NCI-H524 (cell line): ENCODE data around the gene SH3YL1.

Experiments
- DNase-seq, 2 experiments: peaks; one replicate each; lab custom pipeline; 2025; lab: John Stamatoyannopoulos, UW

Gene SH3YL1

GRCh38 chr2:223971-224760 lies 39.7 kb downstream of the SH3YL1 start:
- no peak for DNase-seq

- DNase-seq, result no peak
Observed at GRCh38 chr2:223451-223850, 40.4 kb downstream of the SH3YL1 start.

GRCh38 chr2:216068-216467 lies 47.8 kb downstream of the SH3YL1 start:
- no peak for DNase-seq

GRCh38 chr2:213932-214693 lies 49.7 kb downstream of the SH3YL1 start:
- DNase-seq, result no peak

- DNase-seq, result no peak
Observed at GRCh38 chr2:211486-212184, 52.2 kb downstream of the SH3YL1 start.

GRCh38 chr2:210660-211059 lies 53.2 kb downstream of the SH3YL1 start:
- no peak for DNase-seq

- DNase-seq, result no peak
Observed at GRCh38 chr2:209470-209869, 54.4 kb downstream of the SH3YL1 start.

- no peak for DNase-seq
Observed at GRCh38 chr2:208335-208734, 55.5 kb downstream of the SH3YL1 start.

- no peak for DNase-seq
Observed at GRCh38 chr2:203984-204383, 59.8 kb downstream of the SH3YL1 start.

GRCh38 chr2:203401-203800 lies 60.4 kb downstream of the SH3YL1 start:
- DNase-seq, result no peak

GRCh38 chr2:202945-203344 lies 60.9 kb downstream of the SH3YL1 start:
- no peak for DNase-seq

GRCh38 chr2:201648-202433 lies 62.0 kb downstream of the SH3YL1 start:
- DNase-seq, result no peak

- DNase-seq, result no peak
Observed at GRCh38 chr2:199041-199966, 64.5 kb downstream of the SH3YL1 start.

GRCh38 chr2:196406-196805 lies 67.4 kb downstream of the SH3YL1 start:
- no peak for DNase-seq

GRCh38 chr2:195932-196331 lies 67.9 kb downstream of the SH3YL1 start:
- DNase-seq, result no peak

- DNase-seq, result no peak
Observed at GRCh38 chr2:193141-193671, 70.6 kb downstream of the SH3YL1 start.

- DNase-seq, result no peak
Observed at GRCh38 chr2:191311-192190, 72.3 kb downstream of the SH3YL1 start.

- no peak for DNase-seq
Observed at GRCh38 chr2:187825-188224, 76.0 kb downstream of the SH3YL1 start.

- no peak for DNase-seq
Observed at GRCh38 chr2:185221-185620, 78.6 kb downstream of the SH3YL1 start.

GRCh38 chr2:184695-185094 lies 79.1 kb downstream of the SH3YL1 start:
- no peak for DNase-seq
